Effector memory CD8-positive, alpha-beta T cell (primary cell): ENCODE results near the gene PAQR5.
A peak's percentile ranks its signal among the peaks of the same experiment; 100 is the strongest.
"Not testable (repeated sequence)": the region's sequence is repeated elsewhere in the genome, so short reads cannot be mapped to it uniquely, and the experiment has no call there.

Source experiments
- ATAC-seq: fragments of 150-1000 bp; cut with Tn5 transposase; replicated peaks from 2 replicates; pipeline ENCODE4 v1.10.0; 2021; ENCODE audit warnings: mild to moderate bottlenecking, moderate library complexity
- DNase-seq, 3 experiments: peaks; one replicate each; pipeline ENCODE4 v3.0.0; 2021
- H3K27ac Mint-ChIP-seq, 2 donors: one replicate each; pipeline ENCODE4 v1.8.0; 2022; ENCODE audit warnings: mild to moderate bottlenecking in 2 of 2, mixed read lengths in 2 of 2, moderate library complexity in 2 of 2
- H3K27me3 Mint-ChIP-seq, 2 donors: one replicate each; pipeline ENCODE4 v1.8.0; 2022; ENCODE audit warnings: mixed read lengths in 2 of 2
- H3K36me3 Mint-ChIP-seq: one replicate; pipeline ENCODE4 v1.8.0; 2022; ENCODE audit warnings: mild to moderate bottlenecking, moderate library complexity, mixed read lengths; ENCODE audit not compliant: insufficient read depth
- H3K4me1 Mint-ChIP-seq, 2 donors: one replicate each; pipeline ENCODE4 v1.8.0; 2022; ENCODE audit warnings: low read depth in 2 of 2, mixed read lengths in 2 of 2
- H3K4me3 Mint-ChIP-seq, 2 donors: one replicate each; pipeline ENCODE4 v1.8.0; 2022; ENCODE audit warnings: mild to moderate bottlenecking in 2 of 2, mixed read lengths in 2 of 2, moderate library complexity in 2 of 2
- H3K9me3 Mint-ChIP-seq, 2 donors: one replicate each; pipeline ENCODE4 v1.8.0; 2022; ENCODE audit warnings: mixed read lengths in 2 of 2

The PAQR5 gene

DNA sequence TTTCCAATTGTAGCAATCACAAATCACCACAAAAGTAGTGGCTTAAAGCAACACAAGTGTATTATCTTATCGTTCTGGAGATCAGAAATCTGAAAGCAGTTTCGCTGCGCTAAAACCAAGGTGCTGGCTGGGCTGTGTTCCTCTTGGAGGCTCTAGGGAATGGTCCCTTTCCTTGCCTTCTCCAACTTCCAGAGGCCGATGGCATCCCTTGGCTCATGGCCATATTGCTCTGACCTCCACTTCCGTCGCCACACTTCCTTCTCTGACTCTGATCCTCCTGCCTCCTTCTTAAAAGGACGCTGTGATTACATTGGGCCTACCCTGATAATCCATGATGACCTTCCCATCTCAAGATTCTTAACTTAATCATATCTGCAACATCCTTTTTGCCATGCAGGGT lies 10.7 kb upstream of the PAQR5 start:
- H3K36me3 Mint-ChIP-seq: no peaks in the 10 kb centered on the region
- ATAC-seq: no peak
- peaks cover 10 to 11% of the 10 kb centered on the region in 2 donors for H3K27me3 Mint-ChIP-seq
- H3K9me3 Mint-ChIP-seq: no peaks in the 10 kb centered on the region
- no peak overlapping the region for H3K27ac Mint-ChIP-seq
- H3K4me3 Mint-ChIP-seq: no peak overlapping the region
- no peaks in the 10 kb centered on the region for H3K4me1 Mint-ChIP-seq
- no peak for DNase-seq

DNA sequence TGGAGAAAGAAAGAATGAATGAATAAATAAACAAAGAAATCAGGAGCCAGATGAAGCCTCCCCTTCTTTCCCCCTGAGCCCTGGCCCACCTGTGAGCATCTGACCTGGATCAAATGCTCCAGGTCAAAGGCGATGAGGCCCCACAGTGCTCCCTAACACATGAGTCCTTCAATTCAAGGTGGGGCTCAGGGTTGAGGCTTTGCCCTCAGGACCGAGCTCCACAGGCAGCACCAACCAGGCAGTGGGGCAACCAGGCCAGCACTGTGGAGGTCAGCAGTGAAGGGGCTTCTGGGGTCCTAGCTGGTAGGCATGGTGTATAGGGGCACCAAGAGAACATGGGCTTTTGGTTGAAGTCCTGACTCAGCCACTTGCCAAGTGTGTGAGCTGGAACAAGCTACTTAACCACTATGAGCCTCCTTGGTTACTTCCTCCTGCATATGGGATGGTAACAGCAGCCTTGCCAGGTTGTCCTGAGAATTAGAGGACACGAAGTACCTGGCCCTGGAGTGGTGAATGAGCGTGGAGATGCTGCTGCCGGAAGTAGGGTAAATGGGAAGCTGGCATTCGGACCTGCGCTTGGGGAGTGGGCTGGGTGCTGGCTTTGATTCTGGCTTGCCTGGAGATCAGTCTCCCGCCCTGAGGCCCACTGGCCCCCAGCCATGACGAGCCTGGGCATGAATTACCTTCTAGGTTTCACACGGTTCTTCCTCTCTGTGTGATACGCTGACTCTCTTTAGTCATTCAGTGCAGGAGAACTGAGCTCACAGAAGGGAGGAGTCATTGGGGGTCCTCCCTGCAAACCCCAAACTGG lies 10.0 kb upstream of the PAQR5 start:
- no peak for ATAC-seq
- Mint-ChIP-seq H3K27me3 (peaks cover 6 to 11% of the 10 kb centered on the region in 2 donors), H3K4me1 (no peaks in the 10 kb centered on the region), H3K27ac (no peak overlapping the region), H3K9me3 (no peaks in the 10 kb centered on the region), H3K4me3 (no peak overlapping the region), H3K36me3 (no peaks in the 10 kb centered on the region)
- no peak for DNase-seq

DNA sequence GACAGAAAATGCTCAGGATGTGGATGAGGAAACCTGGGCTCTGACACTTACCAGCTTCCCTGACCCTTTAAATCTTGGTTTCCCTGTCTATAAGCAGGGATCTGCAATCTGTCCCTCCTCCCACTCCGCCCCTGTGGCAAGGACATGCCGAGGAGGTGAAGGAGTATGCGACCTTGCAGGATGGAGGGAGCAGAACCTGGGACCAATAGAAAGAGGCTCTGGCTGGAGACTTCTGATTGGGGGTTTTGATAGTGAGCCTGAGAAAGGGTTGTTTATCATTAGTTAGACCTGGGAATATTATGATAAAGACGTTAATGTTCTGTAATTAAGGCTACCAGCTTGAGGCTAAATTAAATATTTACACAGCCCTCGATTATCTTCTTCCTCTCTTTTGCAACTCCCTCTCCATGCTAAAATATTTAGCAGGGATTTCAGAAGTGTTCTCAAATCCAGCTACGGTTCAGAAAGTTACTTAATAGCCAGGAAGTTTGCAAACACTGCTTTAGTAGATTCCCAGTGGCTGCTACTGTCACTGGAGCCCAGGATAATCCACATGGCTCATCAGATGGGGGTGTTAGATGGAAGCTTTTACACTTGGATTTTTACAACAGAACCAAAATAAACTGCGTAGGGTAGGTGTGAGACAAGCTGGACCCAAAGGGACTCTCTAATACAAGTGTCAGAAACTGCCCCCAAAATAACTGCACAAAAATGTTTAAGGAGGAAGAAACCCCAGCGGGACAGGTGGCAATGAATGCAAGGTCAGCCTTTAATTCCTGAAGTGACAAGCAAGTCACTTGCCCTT lies 9.2 kb upstream of the PAQR5 start:
- no peaks in the 10 kb centered on the region for H3K9me3 Mint-ChIP-seq
- H3K4me1 Mint-ChIP-seq: no peaks in the 10 kb centered on the region
- no peaks in the 10 kb centered on the region for H3K36me3 Mint-ChIP-seq
- H3K27ac Mint-ChIP-seq: no peak overlapping the region
- no peak overlapping the region for H3K4me3 Mint-ChIP-seq
- ATAC-seq: no peak
- H3K27me3 Mint-ChIP-seq: peaks cover 6 to 18% of the 10 kb centered on the region in 2 donors
- DNase-seq: no peak

GRCh38 chr15:69290346-69291164 lies 8.2 kb upstream of the PAQR5 start:
- H3K4me3 Mint-ChIP-seq: no peak overlapping the region
- H3K27ac Mint-ChIP-seq: no peak overlapping the region
- H3K27me3 Mint-ChIP-seq: peaks cover 6 to 28% of the 10 kb centered on the region in 2 donors
- no peaks in the 10 kb centered on the region for H3K36me3 Mint-ChIP-seq
- H3K9me3 Mint-ChIP-seq: no peaks in the 10 kb centered on the region
- DNase-seq (no peak), ATAC-seq (no peak)
- no peaks in the 10 kb centered on the region for H3K4me1 Mint-ChIP-seq

GRCh38 chr15:69291651-69292050 lies 7.1 kb upstream of the PAQR5 start:
- not testable (repeated sequence) for H3K4me1 Mint-ChIP-seq, H3K36me3 Mint-ChIP-seq, DNase-seq, H3K9me3 Mint-ChIP-seq, ATAC-seq, H3K4me3 Mint-ChIP-seq
- Mint-ChIP-seq H3K27ac (peak overlapping the region in 1 of 2 donors; percentile 23), H3K27me3 (peaks cover 9 to 39% of the 10 kb centered on the region in 2 donors)

DNA sequence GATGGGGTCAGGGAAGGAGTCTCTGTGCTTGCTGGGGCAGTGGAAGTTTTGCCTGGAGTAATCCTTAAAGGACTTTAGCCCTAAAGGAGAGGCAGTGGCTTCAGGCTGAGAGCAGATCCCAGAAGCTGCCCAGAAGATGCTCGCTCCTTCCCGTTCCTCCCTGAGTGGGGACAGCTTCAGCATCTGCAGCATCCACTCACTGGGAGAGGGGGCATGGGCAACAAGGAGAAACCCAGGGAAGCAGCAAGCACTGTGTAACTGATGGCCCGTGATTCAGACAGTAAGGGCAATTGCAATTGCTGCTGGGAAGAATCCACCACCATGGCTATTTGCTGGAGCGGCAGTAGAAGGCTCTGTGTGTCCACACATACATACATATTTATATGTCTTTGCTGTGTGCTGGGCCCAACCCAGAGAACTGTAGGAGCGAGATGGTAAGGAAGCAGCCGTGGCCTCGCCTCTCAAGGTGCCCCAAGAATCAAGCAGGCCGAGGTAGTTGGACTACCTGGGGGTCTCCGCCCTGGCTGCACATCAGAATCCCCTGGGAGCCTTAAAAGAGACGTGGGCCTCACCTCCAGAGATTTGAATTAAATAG lies 5.8 kb upstream of the PAQR5 start:
- Mint-ChIP-seq H3K27ac (no peak overlapping the region), H3K4me1 (no peaks in the 10 kb centered on the region), H3K27me3 (peaks cover 19 to 52% of the 10 kb centered on the region in 2 donors), H3K36me3 (no peaks in the 10 kb centered on the region), H3K9me3 (no peaks in the 10 kb centered on the region), H3K4me3 (no peak overlapping the region)
- ATAC-seq (no peak), DNase-seq (no peak)

- DNase-seq (no peak), ATAC-seq (no peak)
- Mint-ChIP-seq H3K27me3 (peaks cover 13 to 59% of the 10 kb centered on the region in 2 donors), H3K27ac (no peak overlapping the region), H3K9me3 (no peaks in the 10 kb centered on the region), H3K36me3 (no peaks in the 10 kb centered on the region), H3K4me1 (peaks cover 0 to 1% of the 10 kb centered on the region in 2 donors), H3K4me3 (no peak overlapping the region)
These were observed 4.7 kb upstream of the PAQR5 start for GRCh38 chr15:69293741-69294615.

DNA sequence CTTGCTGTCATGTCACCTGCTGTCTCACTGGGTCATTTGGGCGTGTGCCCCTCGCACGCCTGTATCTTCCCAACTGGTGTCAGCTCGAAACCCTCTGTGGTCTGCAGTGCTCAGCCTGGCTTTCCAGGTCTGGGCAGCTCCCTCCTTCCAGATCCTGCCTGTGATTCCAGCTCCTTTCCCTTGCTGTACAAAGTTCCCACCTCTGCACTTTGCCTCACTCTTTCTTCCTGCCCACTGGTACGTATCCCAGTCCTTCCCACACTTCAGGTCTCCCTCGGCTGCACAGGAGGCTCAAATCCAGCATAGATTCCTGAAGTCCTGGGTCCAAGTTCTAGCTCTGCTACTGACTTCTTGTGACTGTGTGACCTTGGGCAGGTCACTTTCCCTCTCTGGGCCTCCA lies 2.1 kb upstream of the PAQR5 start:
- Mint-ChIP-seq H3K9me3 (no peaks in the 10 kb centered on the region), H3K27me3 (peaks cover 36 to 84% of the 10 kb centered on the region in 2 donors), H3K36me3 (no peaks in the 10 kb centered on the region), H3K4me1 (peaks cover 4 to 12% of the 10 kb centered on the region in 2 donors), H3K4me3 (no peak overlapping the region), H3K27ac (no peak overlapping the region)
- no peak for ATAC-seq
- DNase-seq: no peak

- no peak for ATAC-seq
- peak overlapping the region; percentile 60 to 66 for H3K4me3 Mint-ChIP-seq
- no peaks in the 10 kb centered on the region for H3K36me3 Mint-ChIP-seq
- H3K9me3 Mint-ChIP-seq: no peaks in the 10 kb centered on the region
- H3K27me3 Mint-ChIP-seq: peaks cover 48 to 95% of the 10 kb centered on the region in 2 donors
- DNase-seq: no peak
- peaks cover 4 to 12% of the 10 kb centered on the region in 2 donors for H3K4me1 Mint-ChIP-seq
- H3K27ac Mint-ChIP-seq: no peak overlapping the region
These were observed 914 bp upstream of the PAQR5 start for GRCh38 chr15:69297642-69298353.

DNA sequence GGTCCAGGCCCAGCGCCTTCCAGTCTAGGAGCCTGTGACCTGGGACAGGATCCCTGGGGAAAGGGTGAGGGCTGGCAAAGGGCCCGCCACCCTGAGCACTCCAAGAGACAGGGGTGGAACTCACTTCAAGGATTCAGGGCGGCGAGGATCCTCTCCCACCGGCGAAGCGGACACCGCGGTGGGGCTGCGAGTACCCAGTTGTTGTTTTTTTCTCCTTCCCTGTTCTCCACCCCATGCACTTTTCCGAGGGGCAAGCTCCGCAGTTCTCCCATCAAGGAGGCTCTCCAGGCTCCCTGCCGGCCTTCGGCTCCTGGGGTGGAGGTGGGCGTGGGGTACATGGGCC lies 387 bp upstream of the PAQR5 start:
- Mint-ChIP-seq H3K36me3 (no peaks in the 10 kb centered on the region), H3K4me1 (peaks cover 4 to 12% of the 10 kb centered on the region in 2 donors), H3K9me3 (no peaks in the 10 kb centered on the region), H3K27ac (no peak overlapping the region), H3K4me3 (peak overlapping the region; percentile 60 to 66), H3K27me3 (peaks cover 54 to 95% of the 10 kb centered on the region in 2 donors)
- no peak for ATAC-seq
- DNase-seq: no peak

DNA sequence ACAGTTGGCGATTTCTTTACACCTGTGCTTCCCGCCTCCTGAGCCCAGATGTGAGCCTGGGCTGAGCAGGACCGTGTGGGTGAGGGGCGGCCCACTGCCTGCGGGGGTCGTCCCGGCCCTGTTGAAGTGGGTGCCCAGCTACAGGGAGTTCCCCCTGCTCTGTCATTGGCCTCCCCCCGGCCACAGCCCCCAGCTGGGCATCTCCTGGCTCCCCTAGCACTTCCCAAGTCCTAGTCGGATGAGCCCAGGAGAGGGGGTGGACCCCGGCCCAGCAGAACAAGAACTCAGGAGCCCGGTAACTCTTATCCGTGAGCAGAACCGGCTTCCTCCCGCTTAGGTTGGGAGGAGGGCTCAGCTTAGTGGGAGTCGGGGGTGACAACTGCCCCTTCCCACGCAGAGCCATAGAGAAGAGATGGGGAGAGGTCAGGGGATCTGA lies 757 bp downstream of the PAQR5 start:
- Mint-ChIP-seq H3K27ac (peak overlapping the region; percentile 47 to 56), H3K4me3 (peak overlapping the region; percentile 18 to 31), H3K27me3 (peaks cover 60 to 95% of the 10 kb centered on the region in 2 donors), H3K36me3 (no peaks in the 10 kb centered on the region), H3K4me1 (peaks cover 4 to 12% of the 10 kb centered on the region in 2 donors), H3K9me3 (no peaks in the 10 kb centered on the region)
- ATAC-seq: no peak
- no peak for DNase-seq
